HG03025 (cell line): ENCODE data around the gene DCP1B.

Source experiments
- ATAC-seq: cut with Tn5 transposase; IDR thresholded peaks from one replicate; pipeline ENCODE4 v1.9.1; 2021; ENCODE audit warnings: mild to moderate bottlenecking, moderate library complexity; ENCODE audit not compliant: unreplicated experiment, low FRiP score

Gene DCP1B

DNA sequence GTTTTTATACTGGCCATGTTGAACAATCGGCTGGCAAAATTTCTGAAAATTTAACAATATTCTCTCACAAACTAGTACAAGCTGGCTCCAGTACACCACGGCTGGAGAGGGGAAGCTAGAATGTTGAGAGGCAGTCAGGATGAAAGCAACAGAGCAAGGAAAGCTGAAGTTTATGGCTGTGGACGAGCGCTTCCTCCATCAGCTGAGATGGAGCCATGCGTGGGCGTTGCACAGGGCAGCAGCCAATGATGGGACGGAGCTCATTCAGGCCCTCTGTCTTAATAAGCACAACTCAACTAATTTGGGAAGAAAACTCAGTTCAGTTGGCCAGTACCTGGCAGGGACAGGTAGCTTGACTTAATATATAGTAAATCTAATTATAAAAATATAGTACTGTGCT, 14.1 kb upstream of the DCP1B start:
- ATAC-seq: no peak

DNA sequence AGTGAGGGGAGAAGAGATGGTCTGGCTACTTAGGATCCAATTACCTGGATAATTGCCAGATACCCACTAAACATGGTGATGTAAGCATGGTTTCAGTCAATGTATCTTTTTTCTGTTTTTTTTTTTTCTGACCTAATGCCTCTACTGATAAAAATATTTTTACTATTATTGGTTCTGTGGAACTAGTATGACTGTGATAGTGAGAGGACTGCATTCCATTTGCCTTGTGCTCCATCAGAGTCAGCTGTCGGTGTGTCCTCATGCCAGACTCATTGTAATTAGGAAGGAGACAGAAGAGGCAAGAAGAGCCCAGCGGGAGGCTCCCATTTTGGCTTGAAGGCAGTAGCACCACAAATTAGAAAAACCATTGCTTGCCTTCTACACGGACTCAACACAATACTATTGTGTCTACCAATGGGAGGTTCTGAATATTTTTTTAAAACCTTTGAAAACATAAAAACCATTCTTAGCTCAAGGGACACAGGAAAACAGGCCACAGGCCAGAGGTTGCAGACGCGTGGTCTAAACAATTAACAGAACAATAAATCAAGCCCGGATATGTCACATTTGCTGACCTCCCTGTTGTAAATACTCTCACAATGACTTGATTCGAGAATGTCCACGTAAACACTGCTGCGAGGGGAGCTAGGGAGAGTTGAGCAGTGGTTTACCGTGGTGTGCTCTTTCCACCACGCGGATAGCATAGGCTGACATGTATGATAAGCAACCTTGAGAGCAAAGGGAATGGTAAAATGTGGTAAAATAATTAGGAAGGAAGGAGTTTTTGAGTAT, 13.5 kb upstream of the DCP1B start:
- ATAC-seq: no peak

DNA sequence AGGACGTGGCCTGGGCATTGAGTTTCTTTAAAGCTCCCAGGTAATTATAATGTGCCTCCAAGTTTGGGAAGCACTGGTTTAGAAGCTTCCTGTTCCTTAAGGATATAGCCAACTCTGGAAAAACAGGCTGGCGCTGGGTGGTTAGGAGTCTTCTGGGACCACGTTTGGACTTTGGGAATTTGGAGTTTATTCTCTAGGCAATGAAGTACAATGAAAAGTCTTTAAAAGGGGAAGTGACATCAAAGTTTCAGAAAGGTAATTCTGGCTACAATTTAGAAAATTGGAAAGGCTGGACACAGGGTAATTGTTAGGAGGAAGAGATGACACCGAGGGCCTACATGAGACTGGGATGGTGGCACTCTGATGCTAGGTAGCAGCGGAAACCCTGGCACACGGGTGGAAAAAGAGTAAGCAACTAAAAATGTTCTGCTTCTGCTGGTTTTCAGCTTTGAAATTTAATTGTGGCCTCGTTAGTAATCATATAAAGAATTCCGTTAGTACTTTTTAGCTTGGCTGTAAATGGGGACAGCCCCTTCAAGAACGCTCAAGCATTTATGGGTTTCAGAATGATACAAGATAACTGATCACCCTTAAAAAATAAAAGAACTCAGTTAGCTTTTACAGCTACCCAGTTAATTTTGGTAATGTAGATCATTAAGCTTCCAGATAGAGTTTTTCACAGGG, 12.7 kb upstream of the DCP1B start:
- ATAC-seq: no peak

DNA sequence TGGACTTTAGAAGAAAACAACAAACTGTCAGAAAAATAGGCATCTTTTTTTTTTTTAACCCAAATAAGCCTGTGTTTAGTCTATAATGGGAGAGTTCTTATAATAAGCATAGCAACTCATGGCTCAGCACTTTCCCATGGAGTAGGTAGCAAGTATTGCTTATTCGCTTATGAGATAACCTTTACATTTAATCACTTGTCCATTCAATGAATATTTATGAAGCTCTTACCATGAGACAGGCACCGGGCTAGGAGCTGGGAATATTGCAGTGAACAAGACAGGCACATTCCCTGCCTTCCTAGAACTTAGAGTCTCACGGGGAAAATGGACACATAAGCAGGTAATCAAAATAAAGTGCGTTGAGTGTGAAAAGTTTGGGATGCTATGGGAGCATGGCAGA, 10.0 kb upstream of the DCP1B start:
- no peak for ATAC-seq

DNA sequence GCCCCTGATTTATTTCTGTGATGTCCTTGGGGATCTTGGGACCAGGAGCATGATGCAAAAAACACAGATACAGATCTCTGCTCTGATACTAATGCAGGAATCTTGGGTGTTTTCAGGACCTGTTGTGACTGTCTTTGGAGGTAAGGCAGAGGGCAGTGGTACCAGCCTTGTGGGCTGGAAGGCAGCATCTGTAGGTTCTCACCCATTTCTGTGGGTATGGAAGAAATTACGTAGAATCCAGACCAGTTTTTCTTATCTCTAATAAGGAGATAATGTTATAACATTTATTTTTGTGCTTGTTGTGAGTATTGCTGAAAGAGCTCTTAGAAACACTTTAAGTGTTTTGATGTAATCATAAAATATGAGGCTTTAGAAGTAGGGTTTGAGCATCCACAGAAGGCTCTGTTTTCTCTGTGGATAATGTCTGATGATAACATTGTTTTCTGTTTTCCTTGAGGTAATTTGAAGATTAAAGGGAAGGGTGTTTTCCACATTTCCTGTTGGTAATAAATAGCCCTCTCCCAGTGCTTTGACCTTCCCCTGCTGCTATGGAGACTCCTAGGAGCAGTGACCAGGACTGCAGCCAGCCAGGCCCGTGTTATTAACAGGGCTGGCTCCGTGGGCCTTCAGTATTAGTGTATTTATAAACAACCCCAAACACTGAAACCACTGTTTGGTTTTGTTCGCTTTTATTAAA, 9.4 kb upstream of the DCP1B start:
- no peak for ATAC-seq

DNA sequence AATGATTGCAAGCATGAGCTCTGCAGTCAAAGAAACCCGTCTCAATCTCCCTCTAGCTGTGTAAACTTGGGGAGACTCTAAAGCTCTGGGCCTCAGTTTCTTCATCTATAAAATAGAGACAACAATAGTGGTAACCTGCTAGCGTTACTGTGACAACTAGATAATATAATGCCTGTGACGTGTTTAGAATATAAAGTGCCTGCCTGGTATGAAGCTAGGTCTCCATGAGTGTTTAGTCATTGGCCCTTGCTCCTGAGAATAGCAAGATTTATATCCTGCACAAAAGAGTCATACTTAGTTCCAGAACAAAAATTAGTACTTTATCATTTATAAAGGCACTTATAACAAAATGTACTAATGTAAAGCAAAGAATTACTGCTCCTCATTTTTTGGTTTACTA, 8.8 kb upstream of the DCP1B start:
- no peak for ATAC-seq

DNA sequence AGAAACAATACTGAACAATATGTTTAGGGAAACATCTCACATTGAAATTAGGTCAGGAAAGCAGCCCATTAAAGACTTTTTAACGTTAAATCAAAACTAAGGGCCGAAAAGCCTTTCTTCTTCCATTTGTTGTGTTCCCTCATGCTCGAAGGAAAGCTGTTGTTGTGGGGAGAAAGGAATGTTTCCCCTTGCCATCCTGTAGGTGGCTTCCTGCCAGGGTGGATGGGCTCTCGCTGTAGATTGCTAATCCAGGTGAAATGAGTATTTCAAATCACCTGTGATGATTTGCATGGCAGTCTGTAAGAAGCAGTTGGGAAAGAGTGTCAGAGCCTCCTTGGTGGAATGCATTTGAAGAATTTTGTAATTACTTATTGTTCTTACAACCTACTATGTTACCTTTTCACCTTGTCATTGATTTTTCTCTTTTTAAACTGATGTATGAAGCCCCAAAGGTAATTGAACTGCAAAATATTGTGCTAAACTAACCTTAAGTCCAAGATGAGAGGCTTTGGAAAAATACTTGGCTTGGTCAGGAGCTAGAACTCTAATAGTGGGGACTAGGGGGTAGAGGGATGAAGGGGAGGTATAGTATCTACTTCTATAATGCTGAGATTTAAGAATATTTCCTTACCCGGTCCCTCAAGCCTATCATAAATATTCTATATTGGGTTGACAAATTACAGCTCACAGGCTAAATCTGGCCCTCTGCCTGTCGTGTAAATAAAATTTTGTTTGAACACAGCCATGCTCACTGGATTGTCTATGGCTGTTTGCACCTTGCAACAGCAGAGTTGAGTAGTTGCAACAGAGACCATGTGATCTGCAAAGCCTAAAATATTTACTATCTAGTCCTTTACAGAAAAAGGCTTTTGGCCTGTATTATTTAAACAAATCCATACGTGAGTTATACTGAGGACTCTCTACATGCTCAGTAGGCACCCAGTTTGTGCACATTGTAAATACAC, 7.7 kb upstream of the DCP1B start:
- no peak for ATAC-seq

DNA sequence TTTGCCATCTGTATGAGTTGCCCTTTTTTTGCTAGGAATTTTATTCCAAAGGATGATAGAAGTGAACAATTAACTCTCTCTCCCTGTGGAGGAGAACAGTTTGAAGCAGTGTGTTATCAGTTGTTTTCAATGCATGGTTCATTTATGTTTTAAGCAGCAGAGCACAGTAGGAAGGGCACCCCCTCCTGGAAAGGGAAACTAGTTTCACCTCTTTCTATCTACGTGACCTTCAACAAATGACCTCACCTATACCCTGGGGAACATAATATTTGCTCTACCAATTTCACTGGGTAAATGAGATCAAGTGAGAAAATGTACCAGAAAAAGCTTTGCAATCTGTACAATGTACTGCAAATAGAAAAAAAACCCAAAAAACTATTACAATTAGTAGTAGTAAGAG, 5.4 kb upstream of the DCP1B start:
- ATAC-seq: no peak

DNA sequence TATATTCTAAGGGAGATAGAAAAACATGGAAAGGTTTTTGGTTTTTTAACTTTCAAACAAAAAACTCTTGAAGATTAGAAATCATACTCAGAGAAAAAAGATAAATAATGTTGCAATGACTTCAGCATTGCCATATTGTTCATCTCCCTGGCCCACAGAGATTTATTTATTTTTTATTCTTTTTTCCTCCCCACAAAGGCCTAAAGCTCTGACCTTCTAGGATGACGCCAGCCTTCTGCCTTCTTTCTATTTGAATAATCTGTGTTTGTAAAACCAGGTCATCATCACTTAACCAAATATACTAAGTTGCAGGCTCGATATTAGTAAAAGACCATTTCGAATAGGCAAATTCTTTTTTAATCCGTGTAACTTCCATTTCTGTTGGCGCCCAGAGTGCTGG, 4.4 kb upstream of the DCP1B start:
- no peak for ATAC-seq

DNA sequence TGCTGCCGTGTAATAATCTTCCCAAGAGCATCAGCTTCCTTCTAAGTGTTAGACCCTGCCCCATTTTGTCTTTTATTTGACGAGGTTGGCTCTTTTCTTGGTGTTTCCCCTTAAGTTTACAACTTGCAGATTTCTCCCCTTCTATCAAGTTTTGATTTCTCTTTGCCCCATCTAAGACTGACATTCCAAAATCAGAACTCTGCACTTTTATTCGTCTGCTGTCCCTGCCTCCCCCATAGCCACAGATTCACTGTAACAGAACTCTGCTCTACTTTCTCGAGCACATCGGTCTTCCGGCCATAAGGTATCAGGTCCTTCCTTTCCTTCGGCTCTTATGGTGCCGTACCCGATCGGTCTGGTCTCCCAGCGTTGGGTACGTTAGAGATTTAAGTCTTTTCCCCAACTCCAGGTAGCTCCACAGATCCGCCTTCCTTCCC, 563 bp downstream of the DCP1B start:
- ATAC-seq: peak; percentile 15

DNA sequence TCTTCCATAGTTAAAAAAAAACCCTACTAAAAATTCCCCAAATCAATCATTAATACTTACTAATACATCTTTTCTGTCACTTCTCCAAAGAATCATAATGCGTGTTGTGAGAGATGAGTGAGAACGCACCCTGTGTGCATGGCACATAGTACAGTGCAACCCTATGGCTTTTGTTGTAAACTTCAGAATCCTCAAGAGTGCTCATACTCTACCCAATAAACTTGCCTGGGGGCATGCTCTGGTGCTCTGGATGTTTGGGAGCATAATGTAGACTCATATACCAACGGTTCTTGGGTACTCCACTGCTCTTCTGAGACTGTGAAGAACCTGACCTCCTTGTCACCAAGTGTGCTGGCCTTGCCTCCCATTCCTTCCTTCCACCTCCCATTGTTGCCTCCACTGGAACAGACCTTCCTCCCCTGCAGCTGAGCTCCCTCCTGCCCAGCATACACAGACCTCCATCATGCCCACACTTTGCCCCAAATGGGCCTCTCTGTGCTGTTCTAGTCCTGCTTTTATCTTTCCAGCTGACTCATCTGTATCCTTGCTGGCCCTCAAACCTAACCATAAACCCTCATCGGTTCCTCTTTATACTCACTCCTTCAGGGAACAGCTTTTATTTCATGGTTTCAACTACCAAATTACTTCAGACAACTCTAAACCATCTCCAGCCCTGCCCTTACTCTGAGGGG, 8.9 kb downstream of the DCP1B start:
- ATAC-seq: no peak

DNA sequence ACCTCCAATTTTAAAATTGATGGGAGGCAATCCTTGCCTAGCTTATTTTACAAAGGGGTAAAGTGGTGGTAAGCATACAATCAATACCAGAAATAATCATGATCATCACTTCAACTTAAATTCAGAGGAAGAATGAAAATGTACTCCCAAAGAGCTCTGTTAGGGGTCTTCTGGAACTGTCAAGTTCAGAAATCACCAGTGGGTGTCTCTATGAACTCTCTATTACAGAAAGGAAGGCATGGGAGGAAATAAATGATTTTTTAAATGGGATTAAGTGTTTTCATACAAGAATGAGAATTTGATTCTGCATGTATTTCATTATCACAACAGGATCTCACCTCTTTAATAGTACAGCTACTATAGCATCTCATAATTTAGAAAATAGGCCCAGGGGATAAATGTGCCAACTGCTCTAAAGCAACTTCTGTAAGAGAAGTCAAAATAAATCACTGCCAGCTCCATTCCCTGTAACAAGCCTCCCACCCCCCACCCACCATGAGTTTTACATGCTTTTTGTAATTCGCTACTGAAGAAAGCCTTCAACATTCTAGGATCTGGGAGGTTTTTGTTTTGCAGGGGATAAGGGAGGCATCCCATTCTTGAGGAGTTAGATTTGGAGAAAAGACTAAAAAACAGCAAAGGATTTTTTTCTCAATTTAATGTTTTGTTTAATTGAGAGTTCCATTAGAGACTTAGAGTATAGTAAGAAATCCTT, 9.7 kb downstream of the DCP1B start:
- ATAC-seq: no peak

DNA sequence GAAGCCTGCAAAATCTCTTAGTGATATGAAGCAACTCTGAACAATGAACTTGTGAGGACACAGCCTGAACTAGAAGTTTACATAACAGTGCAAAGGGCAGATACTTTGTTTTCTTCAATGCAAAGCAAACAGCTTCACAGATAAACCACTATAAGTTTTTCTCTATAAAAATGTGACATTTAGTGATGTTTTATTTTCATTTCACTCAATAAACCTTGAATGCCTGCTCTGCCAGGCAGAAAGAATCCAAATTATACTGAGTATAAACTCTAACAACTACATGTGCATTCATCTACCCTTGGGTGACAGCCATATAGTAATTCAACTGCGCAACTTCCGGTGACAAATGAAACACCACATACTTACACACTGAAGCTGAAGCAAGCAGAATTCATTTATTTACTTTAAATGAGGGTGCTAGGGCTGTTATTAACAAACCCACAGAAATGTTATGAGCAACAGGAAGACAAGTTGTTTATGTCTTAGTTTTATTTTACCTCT, 10.3 kb downstream of the DCP1B start:
- no peak for ATAC-seq

DNA sequence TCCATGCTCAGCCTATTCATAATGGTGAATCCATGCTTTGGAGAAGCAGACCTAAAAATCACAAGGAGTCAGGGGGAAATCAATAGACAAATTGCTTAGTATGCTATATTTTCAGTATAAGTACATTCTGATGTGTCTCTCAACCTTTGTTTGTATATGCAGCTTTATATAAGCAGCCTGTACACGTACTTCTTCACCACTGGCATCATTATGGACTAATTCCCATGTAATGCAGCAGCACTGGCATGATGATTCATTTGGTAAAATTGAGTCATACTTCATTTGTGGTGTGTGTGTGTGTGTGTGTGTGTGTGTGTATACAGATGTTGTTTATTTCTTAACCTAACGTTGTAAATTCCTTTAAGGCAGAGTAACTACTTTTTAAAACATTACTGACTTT, 10.9 kb downstream of the DCP1B start:
- no peak for ATAC-seq

DNA sequence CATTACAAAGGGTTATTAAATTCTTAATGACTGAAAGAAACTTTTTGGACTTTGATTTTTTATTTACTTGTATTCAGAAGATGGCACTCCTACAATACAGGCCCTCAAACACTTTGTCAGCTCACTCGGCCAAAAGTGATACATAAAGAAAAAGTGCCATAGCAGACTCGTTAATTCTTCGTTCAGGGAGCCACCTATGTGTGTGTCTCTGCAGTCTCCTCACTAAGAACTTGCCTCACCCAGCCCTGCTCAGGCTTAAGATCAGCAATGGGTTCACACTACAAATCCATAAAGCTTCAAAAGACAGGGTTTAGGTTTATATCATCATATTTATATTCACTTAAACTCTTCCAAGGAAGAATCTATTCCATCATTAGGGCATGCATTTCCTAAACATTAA, 11.5 kb downstream of the DCP1B start:
- ATAC-seq: no peak

DNA sequence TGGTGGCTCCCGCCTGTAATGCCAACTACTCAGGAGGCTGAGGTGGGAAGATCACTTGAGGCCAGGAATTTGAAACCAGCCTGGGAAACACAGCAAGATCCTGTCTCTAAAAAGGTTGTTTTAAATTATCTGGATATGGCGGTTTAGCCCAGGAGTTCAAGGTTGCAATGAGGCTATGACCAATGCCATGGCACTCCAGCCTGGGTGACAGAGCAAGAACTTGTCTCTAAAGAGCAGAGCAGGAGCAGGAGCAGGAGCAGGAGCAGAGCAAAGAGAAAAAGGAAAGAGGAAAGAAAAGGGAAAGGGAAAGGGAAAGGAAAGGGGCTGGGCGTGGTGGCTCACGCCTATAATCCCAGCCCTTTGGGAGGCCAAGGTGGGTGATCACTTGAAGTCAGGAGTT, 15.1 kb downstream of the DCP1B start:
- ATAC-seq: no peak

DNA sequence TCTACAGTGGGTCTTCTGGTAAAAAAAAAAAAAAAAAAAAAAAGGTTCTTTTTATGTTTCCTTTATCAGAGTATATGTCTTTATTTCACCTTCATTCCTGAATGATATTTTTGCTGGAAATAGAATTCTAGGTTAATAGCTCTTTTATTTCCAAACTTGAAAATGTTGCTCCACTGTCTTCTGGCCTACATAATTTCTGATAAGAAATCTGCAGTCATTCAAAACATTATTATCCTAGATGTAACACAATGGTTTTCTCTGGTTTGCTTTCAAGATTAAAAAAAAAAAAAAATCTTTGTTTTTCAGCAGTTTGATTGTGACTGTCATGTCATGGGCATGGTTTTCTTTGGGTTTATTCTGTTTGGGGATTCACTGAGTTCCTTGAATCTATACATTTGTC, 19.5 kb downstream of the DCP1B start:
- ATAC-seq: no peak

DNA sequence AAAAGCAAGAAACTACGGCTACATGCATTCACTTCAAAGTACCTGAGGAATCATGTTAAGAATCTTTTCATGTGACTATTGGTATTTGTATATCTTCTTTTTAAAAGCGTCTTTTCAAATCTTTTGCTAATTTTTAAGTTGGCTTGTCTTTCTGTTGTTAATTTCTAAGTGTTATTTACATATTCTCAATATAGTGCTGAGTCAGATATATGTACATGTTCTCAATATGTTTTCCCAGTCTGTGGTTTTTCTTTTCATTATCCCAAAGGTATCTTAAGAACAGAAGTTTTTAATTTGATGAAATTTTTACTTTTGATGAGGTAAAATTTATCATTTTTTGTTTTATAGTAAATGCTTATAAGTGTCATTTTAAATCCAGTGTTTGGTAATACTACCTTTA, 24.0 kb downstream of the DCP1B start:
- ATAC-seq: no peak
